Thyroid gland (tissue), 4 donors: Measurements from ENCODE around the gene MARCHF9. TPM values are rescaled to one million over a fixed set of nuclear protein-coding genes. Genes with fewer than 3 reads are reported as not detected.

ENCODE experiments used
- DNase-seq, 2 donors: peaks; one replicate each; pipeline ENCODE4 v3.0.0-alpha.2; 2019
- H3K27ac ChIP-seq, 3 donors: fragments of 200-600 bp; sonication (generic); 1 replicate in 2 of 3; 2 replicates in 1 of 3; pipeline ENCODE4 v1.5.1; 2016 to 2019; ENCODE audit warnings: mild to moderate bottlenecking in 1 of 3, moderate library complexity in 1 of 3
- H3K27me3 ChIP-seq: fragments of 200-600 bp; sonication (generic); one replicate; pipeline ENCODE4 v1.5.1; 2019
- H3K36me3 ChIP-seq, 2 donors: fragments of 200-600 bp; sonication (generic); one replicate each; pipeline ENCODE4 v1.5.1; 2016 to 2019
- H3K4me1 ChIP-seq, 2 donors: fragments of 200-600 bp; sonication (generic); one replicate each; pipeline ENCODE4 v1.5.1; 2017 to 2019
- H3K4me3 ChIP-seq, 3 donors: fragments of 200-600 bp; sonication (generic); replicated peaks in 1 of 3; 1 replicate in 2 of 3; 2 replicates in 1 of 3; pipeline ENCODE4 v1.5.1; 2016; ENCODE audit warnings: mild to moderate bottlenecking in 1 of 3
- H3K9me3 ChIP-seq: fragments of 200-600 bp; sonication (generic); one replicate; pipeline ENCODE4 v1.5.1; 2017
- CTCF ChIP-seq, 6 experiments: fragments of 200-600 bp in 3 of 6; fragments of 450-650 bp in 3 of 6; sonication (generic) in 3 of 6; IDR thresholded peaks; one replicate each; pipeline ENCODE4 v1.5.1; 2016 to 2019; ENCODE audit warnings: antibody characterized with exemption in 6 of 6, mild to moderate bottlenecking in 2 of 6, inconsistent platforms in 1 of 6, moderate library complexity in 1 of 6
- POLR2A ChIP-seq, 2 donors: fragments of 450-650 bp; IDR thresholded peaks; one replicate each; pipeline ENCODE4 v1.6.1; 2017; ENCODE audit warnings: antibody characterized with exemption in 2 of 2, mild to moderate bottlenecking in 2 of 2, moderate library complexity in 1 of 2
- WGBS, 2 donors: methylation state at CpG; one replicate each; pipeline ENCODE4 v1.1.5; 2017; 5-methylcytosine and 5-hydroxymethylcytosine counted together
- intact Hi-C: fragments of 100-400 bp; cut with DNase I; formaldehyde crosslinking; loops from one replicate; pipeline ENCODE4 v1.15.1; 2023
- total RNA-seq, 4 donors: library from RNA; depleted of rRNA; stranded (reverse); fragments of >200 nt; gene quantifications; one replicate each; pipeline ENCODE4 v1.2.3, GENCODE V29; 2016

MARCHF9 gene
- total RNA-seq, 4 donors from 2014 or later, result 17.5 to 25.1 (median 21.4) TPM

GRCh38 chr12:57755454-57756372, 810 bp downstream of the MARCHF9 start:
- H3K27me3 ChIP-seq, result no peaks in the 10 kb centered on the region
- WGBS, 2 donors, result 3 to 5% methylated on average over 15 to 21 of the region's 76 CpGs
- intact Hi-C loops, result no loop called here
- no peak for TF ChIP-seq CTCF (IDR thresholded peaks at IDR 0.05)
- peak in 1 of 2 donors; percentile 37 for TF ChIP-seq POLR2A (IDR thresholded peaks at IDR 0.05)
- DNase-seq, result peak; percentile 64
- H3K9me3 ChIP-seq, result no peaks in the 10 kb centered on the region
- peak overlapping the region; percentile 19 to 79 (median 22) for H3K4me3 ChIP-seq
- H3K36me3 ChIP-seq, result peaks cover 9 to 10% of the 10 kb centered on the region in 2 donors
- peaks cover 22 to 39% of the 10 kb centered on the region in 2 donors for H3K4me1 ChIP-seq
- peak overlapping the region; percentile 35 to 74 (median 46) for H3K27ac ChIP-seq

- WGBS, 2 donors, result 46 to 50% methylated on average over 16 to 22 of the region's 22 CpGs
- Histone ChIP-seq H3K27me3 (no peaks in the 10 kb centered on the region), H3K36me3 (peaks cover 9 to 10% of the 10 kb centered on the region in 2 donors), H3K4me1 (peaks cover 13 to 30% of the 10 kb centered on the region in 2 donors), H3K27ac (no peak overlapping the region), H3K9me3 (no peaks in the 10 kb centered on the region), H3K4me3 (peak overlapping the region in 1 of 3 donors; percentile 79)
- TF ChIP-seq POLR2A (IDR thresholded peaks at IDR 0.05), result no peak
- peak in 3 of 6 experiments; percentile 19 to 54 (median 25) for TF ChIP-seq CTCF (IDR thresholded peaks at IDR 0.05)
- DNase-seq, result peak; percentile 42 to 47
- intact Hi-C loops, result no loop called here
Measured at GRCh38 chr12:57756406-57757341, 1.8 kb downstream of the MARCHF9 start.

GRCh38 chr12:57757771-57758170, 2.9 kb downstream of the MARCHF9 start:
- no peaks in the 10 kb centered on the region for H3K27me3 ChIP-seq
- H3K27ac ChIP-seq, result no peak overlapping the region
- intact Hi-C loops, result no loop called here
- peaks cover 9 to 10% of the 10 kb centered on the region in 2 donors for H3K36me3 ChIP-seq
- no peak overlapping the region for H3K4me3 ChIP-seq
- TF ChIP-seq POLR2A (IDR thresholded peaks at IDR 0.05) (no peak), CTCF (IDR thresholded peaks at IDR 0.05) (no peak)
- DNase-seq, result no peak
- peaks cover 13 to 28% of the 10 kb centered on the region in 2 donors for H3K4me1 ChIP-seq
- H3K9me3 ChIP-seq, result no peaks in the 10 kb centered on the region
- 96 to 97% methylated on average over 4 of the region's 4 CpGs for WGBS, 2 donors

- peaks cover 13 to 20% of the 10 kb centered on the region in 2 donors for H3K4me1 ChIP-seq
- WGBS, 2 donors, result 94 to 96% methylated on average over 21 to 25 of the region's 25 CpGs
- H3K9me3 ChIP-seq, result no peaks in the 10 kb centered on the region
- TF ChIP-seq POLR2A (IDR thresholded peaks at IDR 0.05) (no peak), CTCF (IDR thresholded peaks at IDR 0.05) (no peak)
- peaks cover 9 to 10% of the 10 kb centered on the region in 2 donors for H3K36me3 ChIP-seq
- DNase-seq, result no peak
- no peaks in the 10 kb centered on the region for H3K27me3 ChIP-seq
- intact Hi-C loops, result no loop called here
- H3K27ac ChIP-seq, result no peak overlapping the region
- H3K4me3 ChIP-seq, result no peak overlapping the region
Measured at GRCh38 chr12:57758552-57759359, 3.9 kb downstream of the MARCHF9 start.
